Measurements from ENCODE around the gene COL27A1.

COL27A1 gene

GRCh38 chr9:114227288-114228015 lies 72.1 kb downstream of the COL27A1 start:
- no peak for DNase-seq (ENCODE audit: low read depth in 2 of 2)

GRCh38 chr9:114228016-114228808 lies 72.9 kb downstream of the COL27A1 start:
- DNase-seq (ENCODE audit: low read depth in 2 of 2) = no peak

- DNase-seq (ENCODE audit: low read depth in 2 of 2) = no peak
Measured at GRCh38 chr9:114229295-114229694, 74.0 kb downstream of the COL27A1 start.

- no peak for DNase-seq (ENCODE audit: low read depth in 2 of 2)
Measured at GRCh38 chr9:114230068-114230467, 74.7 kb downstream of the COL27A1 start.

GRCh38 chr9:114231273-114231672 lies 75.9 kb downstream of the COL27A1 start:
- DNase-seq (ENCODE audit: low read depth in 2 of 2) = no peak

- DNase-seq (ENCODE audit: low read depth in 2 of 2) = no peak
Measured at GRCh38 chr9:114231719-114232449, 76.5 kb downstream of the COL27A1 start.

GRCh38 chr9:114233491-114234185 lies 78.3 kb downstream of the COL27A1 start:
- DNase-seq (ENCODE audit: low read depth in 2 of 2) = no peak

GRCh38 chr9:114235033-114235661 lies 79.8 kb downstream of the COL27A1 start:
- no peak for DNase-seq (ENCODE audit: low read depth in 2 of 2)

- DNase-seq (ENCODE audit: low read depth in 2 of 2) = no peak
Measured at GRCh38 chr9:114236391-114237138, 81.2 kb downstream of the COL27A1 start.

- DNase-seq (ENCODE audit: low read depth in 2 of 2) = no peak
Measured at GRCh38 chr9:114237247-114237646, 81.9 kb downstream of the COL27A1 start.

GRCh38 chr9:114237781-114238180 lies 82.4 kb downstream of the COL27A1 start:
- DNase-seq (ENCODE audit: low read depth in 2 of 2) = no peak

- no peak for DNase-seq (ENCODE audit: low read depth in 2 of 2)
Measured at GRCh38 chr9:114238472-114238871, 83.1 kb downstream of the COL27A1 start.

GRCh38 chr9:114238891-114239875 lies 83.8 kb downstream of the COL27A1 start:
- DNase-seq (ENCODE audit: low read depth in 2 of 2) = no peak

GRCh38 chr9:114240216-114240615 lies 84.9 kb downstream of the COL27A1 start:
- DNase-seq (ENCODE audit: low read depth in 2 of 2) = no peak

GRCh38 chr9:114240647-114241558 lies 85.6 kb downstream of the COL27A1 start:
- no peak for DNase-seq (ENCODE audit: low read depth in 2 of 2)

GRCh38 chr9:114242837-114243236 lies 87.5 kb downstream of the COL27A1 start:
- DNase-seq (ENCODE audit: low read depth in 2 of 2) = no peak

GRCh38 chr9:114243240-114243639 lies 87.9 kb downstream of the COL27A1 start:
- no peak for DNase-seq (ENCODE audit: low read depth in 2 of 2)

GRCh38 chr9:114244570-114244969 lies 89.2 kb downstream of the COL27A1 start:
- DNase-seq (ENCODE audit: low read depth in 2 of 2) = no peak

Measured in stimulated activated CD8-positive, alpha-beta memory T cell treated with anti-CD3 and anti-CD28 coated beads, Interleukin-2, amount 100 ng/mL, for 48 hours (primary cell).